K562 (cell line): Measurements from ENCODE around the gene LTBP4. TPM values are rescaled to one million over a fixed set of nuclear protein-coding genes. Genes with fewer than 3 reads are reported as not detected.
A peak's percentile ranks its signal among the peaks of the same experiment; 100 is the strongest.

Experiments
- BDP1 ChIP-seq: IDR thresholded peaks from 3 replicates; pipeline ENCODE4 v1.6.1; 2011; ENCODE audit not compliant: insufficient read length, insufficient read depth
- CBX2 ChIP-seq: fragments of 200-600 bp; sonication (generic); IDR thresholded peaks from one replicate; pipeline ENCODE4 v1.6.1; 2012; ENCODE audit warnings: mild to moderate bottlenecking, low read length, inconsistent platforms; ENCODE audit not compliant: insufficient read depth, poor library complexity, severe bottlenecking
- CCNT2 ChIP-seq: IDR thresholded peaks from 2 replicates; pipeline ENCODE4 v1.6.1; 2011; ENCODE audit warnings: borderline replicate concordance, low read depth, mild to moderate bottlenecking, moderate library complexity, mixed read lengths, low read length; ENCODE audit not compliant: insufficient read length; ENCODE audit errors: extremely low read depth
- CSDE1 ChIP-seq, 2 experiments: fragments of 450-650 bp; IDR thresholded peaks; 2 replicates each; pipeline ENCODE4 v1.6.1; 2016; ENCODE audit warnings: mild to moderate bottlenecking in 1 of 2
- ELK1 ChIP-seq: sonication (generic); formaldehyde crosslinking; IDR thresholded peaks from 2 replicates; pipeline ENCODE4 v1.8.1; 2022; ENCODE audit warnings: missing genetic modification reagents
- FOXA1 ChIP-seq: fragments of 450-650 bp; IDR thresholded peaks from 2 replicates; pipeline ENCODE4 v1.6.1; 2016; ENCODE audit warnings: mild to moderate bottlenecking, borderline replicate concordance
- HMG20B ChIP-seq: fragments of 250-450 bp; sonication (Bioruptor Pico); IDR thresholded peaks from 2 replicates; pipeline ENCODE4 v1.5.0; 2021; ENCODE audit warnings: mild to moderate bottlenecking
- KHSRP ChIP-seq: fragments of 450-650 bp; IDR thresholded peaks from 2 replicates; pipeline ENCODE4 v1.6.1; 2017
- L3MBTL2 ChIP-seq: fragments of 450-650 bp; IDR thresholded peaks from 2 replicates; pipeline ENCODE4 v1.6.1; 2016; ENCODE audit warnings: mild to moderate bottlenecking, moderate library complexity
- NCOA6 ChIP-seq: fragments of 450-650 bp; IDR thresholded peaks from 2 replicates; pipeline ENCODE4 v1.6.1; 2017; ENCODE audit warnings: mild to moderate bottlenecking
- RBM17 ChIP-seq: fragments of 200-400 bp; formaldehyde crosslinking; IDR thresholded peaks from 2 replicates; pipeline ENCODE4 v1.6.1; 2017; ENCODE audit warnings: low read depth, mild to moderate bottlenecking, low read length, borderline replicate concordance
- SMAD3 ChIP-seq: fragments of 450-650 bp; formaldehyde crosslinking; conservative IDR thresholded peaks from 2 replicates; pipeline ENCODE4 v1.4.0; 2020; ENCODE audit warnings: mild to moderate bottlenecking
- SPI1 ChIP-seq: IDR thresholded peaks from 2 replicates; pipeline ENCODE4 v1.6.1; 2011; ENCODE audit warnings: low read depth, low read length, control low read depth, borderline replicate concordance
- SREBF2 ChIP-seq: sonication (generic); formaldehyde crosslinking; IDR thresholded peaks from 2 replicates; pipeline ENCODE4 v1.4.0; 2020; ENCODE audit warnings: mild to moderate bottlenecking, missing genetic modification reagents
- ZBTB9 ChIP-seq: fragments of 450-650 bp; formaldehyde crosslinking; IDR thresholded peaks from 2 replicates; pipeline ENCODE4 v1.4.0; 2020; ENCODE audit warnings: mild to moderate bottlenecking, moderate library complexity
- ZEB2 ChIP-seq: fragments of 450-650 bp; IDR thresholded peaks from 2 replicates; pipeline ENCODE4 v1.6.1; 2016
- ZMIZ1 ChIP-seq, 2 experiments: fragments of 150-350 bp in 1 of 2; IDR thresholded peaks; 2 replicates each; pipeline ENCODE4 v1.6.1; 2012 to 2016; ENCODE audit warnings: low read depth in 2 of 2, low read length in 2 of 2, mild to moderate bottlenecking in 1 of 2, moderate library complexity in 1 of 2
- ZNF12 ChIP-seq: sonication (generic); formaldehyde crosslinking; IDR thresholded peaks from 2 replicates; pipeline ENCODE4 v1.4.0; 2020; ENCODE audit warnings: mild to moderate bottlenecking, missing genetic modification reagents
- polyA plus RNA-seq, 8 experiments: library from polyadenylated mRNA; depleted of rRNA in 4 of 8; stranded (reverse) in 5 of 8; unstranded in 3 of 8; fragments of >200 nt; fragmentation: Nextera tagmentation in 2 of 8; fragmentation: Illumina TruSeq in 1 of 8; extraction: Ambion mirVana in 2 of 8; extraction: Trizol in 1 of 8; gene quantifications; 2 replicates each; pipeline versions ENCODE4 v1.2.1 to v1.2.3, GENCODE V29; 2011 to 2014; ENCODE audit warnings: inconsistent platforms in 1 of 8, missing spikeins in 1 of 8
- total RNA-seq, 7 experiments: library from RNA; depleted of rRNA in 6 of 7; stranded (reverse); fragments of >200 nt in 6 of 7; fragmentation: Illumina TruSeq in 2 of 7; extraction: Trizol in 2 of 7; gene quantifications; 2 replicates each; pipeline versions ENCODE4 v1.2.1 to v1.2.3, GENCODE V29; 2011 to 2021; ENCODE audit warnings: low replicate concordance in 1 of 7
- TF ChIP-seq, protein P1 (sequence below): fragments of 250-450 bp; sonication (Bioruptor Pico); IDR thresholded peaks from 2 replicates; pipeline ENCODE4 v1.5.0; 2020; ENCODE audit warnings: mild to moderate bottlenecking
- TF ChIP-seq, protein P2 (sequence below): sonication (generic); formaldehyde crosslinking; IDR thresholded peaks from 2 replicates; pipeline ENCODE4 v1.8.0; 2022; ENCODE audit warnings: missing genetic modification reagents, mild to moderate bottlenecking, moderate library complexity, borderline replicate concordance

LTBP4 gene
- total and polyA plus RNA-seq, 9 of the 15 experiments (the other 6 are each of a cell fraction or from before 2014, with no cell fraction given): 0.35 to 160 (median 31.6) TPM

- no peak for TF ChIP-seq ZMIZ1 (IDR thresholded peaks at IDR 0.05; ENCODE audit: low read depth in 2 of 2, low read length in 2 of 2)
- TF ChIP-seq CSDE1 (IDR thresholded peaks at IDR 0.05): no peak
- TF ChIP-seq ZEB2: no peak
- TF ChIP-seq ZBTB9 (CRISPR knock-in tag): 0 out of 2 replicates have a peak, but pooled peaks have one; percentile 58
- no peak for TF ChIP-seq CBX2
- TF ChIP-seq SREBF2 (CRISPR knock-in tag): no peak
- no peak for TF ChIP-seq RBM17
- no peak for TF ChIP-seq KHSRP
- no peak for TF ChIP-seq HMG20B
- TF ChIP-seq, protein P1, sequence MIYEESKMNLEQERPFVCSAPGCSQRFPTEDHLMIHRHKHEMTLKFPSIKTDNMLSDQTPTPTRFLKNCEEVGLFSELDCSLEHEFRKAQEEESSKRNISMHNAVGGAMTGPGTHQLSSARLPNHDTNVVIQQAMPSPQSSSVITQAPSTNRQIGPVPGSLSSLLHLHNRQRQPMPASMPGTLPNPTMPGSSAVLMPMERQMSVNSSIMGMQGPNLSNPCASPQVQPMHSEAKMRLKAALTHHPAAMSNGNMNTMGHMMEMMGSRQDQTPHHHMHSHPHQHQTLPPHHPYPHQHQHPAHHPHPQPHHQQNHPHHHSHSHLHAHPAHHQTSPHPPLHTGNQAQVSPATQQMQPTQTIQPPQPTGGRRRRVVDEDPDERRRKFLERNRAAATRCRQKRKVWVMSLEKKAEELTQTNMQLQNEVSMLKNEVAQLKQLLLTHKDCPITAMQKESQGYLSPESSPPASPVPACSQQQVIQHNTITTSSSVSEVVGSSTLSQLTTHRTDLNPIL: no peak
- TF ChIP-seq SMAD3 (CRISPR knock-in tag): no peak
- no peak for TF ChIP-seq ELK1
- no peak for TF ChIP-seq BDP1
- no peak for TF ChIP-seq NCOA6
- TF ChIP-seq, protein P2, sequence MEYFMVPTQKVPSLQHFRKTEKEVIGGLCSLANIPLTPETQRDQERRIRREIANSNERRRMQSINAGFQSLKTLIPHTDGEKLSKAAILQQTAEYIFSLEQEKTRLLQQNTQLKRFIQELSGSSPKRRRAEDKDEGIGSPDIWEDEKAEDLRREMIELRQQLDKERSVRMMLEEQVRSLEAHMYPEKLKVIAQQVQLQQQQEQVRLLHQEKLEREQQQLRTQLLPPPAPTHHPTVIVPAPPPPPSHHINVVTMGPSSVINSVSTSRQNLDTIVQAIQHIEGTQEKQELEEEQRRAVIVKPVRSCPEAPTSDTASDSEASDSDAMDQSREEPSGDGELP (CRISPR knock-in tag): peak; percentile 50; the same call in 1 of the 2 replicates
- TF ChIP-seq SPI1: no peak
- no peak for TF ChIP-seq ZNF12
- TF ChIP-seq L3MBTL2: no peak
- TF ChIP-seq CCNT2: peak; percentile 67
- TF ChIP-seq FOXA1: no peak
Observed at GRCh38 chr19:40609561-40610395, 8.6 kb downstream of the LTBP4 start (continued).
